NCI-H2029 treated with DMSO at 0.1 percent for 48 hours (cell line): ENCODE measurements around the gene ANKRD11.

Experiments used
- DNase-seq: peaks from one replicate; lab custom pipeline; 2025; lab: John Stamatoyannopoulos, UW

ANKRD11 gene

DNA sequence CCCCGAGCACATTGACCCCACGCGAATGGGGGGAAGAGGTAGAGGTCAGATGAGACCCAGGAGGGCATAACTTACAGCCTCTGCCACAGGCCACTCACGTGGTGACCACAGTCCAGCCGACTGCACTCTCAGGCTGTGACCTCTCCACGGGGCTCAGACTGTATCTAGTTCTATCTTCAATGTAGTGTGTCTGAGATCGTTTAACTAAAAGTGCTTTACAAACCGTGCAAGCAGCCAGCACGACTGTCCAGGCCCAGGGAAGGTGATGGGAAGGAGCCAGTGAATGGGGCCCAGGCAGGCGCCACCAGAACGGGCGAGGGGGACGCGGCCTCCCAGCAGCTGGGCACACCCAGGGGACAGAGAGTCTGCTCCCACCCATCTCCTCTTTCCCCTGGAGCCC, 108.6 kb downstream of the ANKRD11 start:
- no peak for DNase-seq

DNA sequence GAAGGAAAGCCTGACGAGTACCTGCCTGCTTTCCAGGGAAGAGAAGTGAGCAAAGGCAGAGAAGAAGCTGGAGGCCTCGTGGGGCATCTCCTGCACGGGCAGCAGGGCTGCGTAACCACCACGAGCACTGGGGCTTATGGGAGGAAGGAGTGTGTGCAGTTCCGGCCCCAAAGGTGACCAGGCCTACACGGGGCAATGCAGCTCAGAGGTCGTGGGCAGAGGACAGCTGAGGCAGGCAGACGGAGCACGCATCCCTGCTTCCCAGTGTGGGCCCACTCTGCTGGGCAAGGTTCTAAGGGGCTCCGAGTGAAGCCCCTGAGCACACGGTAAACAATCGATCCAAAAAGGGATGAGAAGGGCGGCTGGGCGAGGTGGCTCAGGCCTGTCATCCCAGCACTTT, 109.7 kb downstream of the ANKRD11 start:
- DNase-seq = no peak

DNA sequence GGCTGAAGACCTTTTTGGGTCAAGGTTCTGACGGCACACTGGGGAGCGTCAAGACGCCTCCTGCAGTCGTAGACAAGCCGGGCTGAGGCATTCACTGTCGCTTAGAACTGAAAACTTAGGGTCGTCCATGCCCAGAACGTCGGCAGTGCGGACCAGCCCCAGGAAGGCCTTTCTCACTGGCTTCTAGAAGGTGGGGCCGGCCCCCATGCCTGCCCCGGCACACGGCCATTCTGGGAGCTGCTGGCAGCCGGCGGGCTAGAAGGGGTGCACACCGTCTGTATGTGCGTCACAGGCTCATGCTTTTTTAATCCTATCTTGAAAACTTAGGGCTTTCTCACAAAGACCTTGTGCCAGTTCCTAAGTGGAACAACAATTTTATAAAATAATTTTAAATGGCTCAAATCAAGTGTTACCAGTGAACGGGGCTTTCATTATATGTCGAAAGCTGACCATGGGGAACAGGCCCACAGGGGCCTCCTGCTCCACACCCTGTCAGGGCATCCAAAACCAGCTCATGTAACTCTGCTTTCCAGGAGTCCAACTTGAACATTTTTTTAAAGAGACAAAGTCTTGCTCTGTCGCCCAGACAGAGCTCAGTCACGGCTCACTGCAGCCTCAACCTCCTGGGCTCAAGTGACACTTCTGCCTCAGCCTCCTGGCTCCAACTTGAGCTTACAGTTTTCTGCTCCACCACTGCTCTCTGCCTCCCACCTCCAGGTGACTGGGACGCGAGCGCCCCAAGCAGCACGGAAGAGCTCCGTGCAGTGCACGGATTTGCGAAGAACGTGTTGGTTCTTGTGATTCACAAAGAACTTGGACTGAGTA, 111.2 kb downstream of the ANKRD11 start:
- DNase-seq = no peak

DNA sequence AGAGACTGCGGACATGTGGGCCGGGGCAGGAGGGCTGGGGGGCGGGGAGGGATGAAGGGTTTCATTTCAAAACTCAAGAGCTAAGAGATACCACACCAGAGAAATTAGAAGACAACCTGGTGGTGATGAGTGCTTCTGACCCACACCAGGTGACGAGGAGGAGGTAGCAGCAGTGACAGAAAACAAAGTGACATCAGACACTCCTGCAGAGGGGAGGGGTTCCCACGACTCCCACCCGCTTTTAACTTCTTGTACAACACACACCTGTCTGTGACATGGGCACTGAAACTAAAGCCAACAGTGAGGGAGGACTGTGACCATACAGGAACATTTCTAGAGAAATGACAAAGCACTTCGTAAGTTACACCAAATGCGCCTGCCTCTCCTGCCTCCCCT, 112.9 kb downstream of the ANKRD11 start:
- no peak for DNase-seq

DNA sequence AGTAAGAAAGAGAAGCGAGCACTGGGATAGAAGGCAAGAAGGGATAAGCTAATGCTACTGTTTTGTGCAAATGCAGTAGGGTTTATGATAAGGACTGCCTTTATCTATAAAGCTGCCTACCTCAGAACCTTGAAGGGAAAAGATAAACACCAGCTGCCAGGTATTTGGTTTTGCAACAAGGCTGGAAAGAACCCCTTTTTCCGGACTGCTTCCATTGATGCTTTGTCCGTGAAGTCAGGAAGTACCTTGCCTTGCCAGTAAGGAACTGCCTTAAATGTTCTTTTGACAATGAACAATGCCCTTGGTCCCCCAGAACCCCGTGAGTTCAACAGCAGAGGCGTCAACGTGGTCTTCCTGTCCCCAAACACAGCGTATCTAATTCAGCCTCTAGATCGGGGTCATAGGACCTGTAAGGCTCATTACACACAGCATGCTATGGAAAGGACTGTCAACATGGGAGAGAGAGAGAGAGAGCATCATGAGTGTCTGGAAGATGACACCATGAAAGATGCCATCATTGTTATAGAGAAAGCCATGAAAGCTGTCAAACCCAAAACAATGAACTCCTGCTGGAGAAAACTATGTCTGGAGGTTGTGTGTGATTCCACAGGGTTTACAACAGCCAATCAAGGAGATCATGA, 113.4 kb downstream of the ANKRD11 start:
- no peak for DNase-seq

DNA sequence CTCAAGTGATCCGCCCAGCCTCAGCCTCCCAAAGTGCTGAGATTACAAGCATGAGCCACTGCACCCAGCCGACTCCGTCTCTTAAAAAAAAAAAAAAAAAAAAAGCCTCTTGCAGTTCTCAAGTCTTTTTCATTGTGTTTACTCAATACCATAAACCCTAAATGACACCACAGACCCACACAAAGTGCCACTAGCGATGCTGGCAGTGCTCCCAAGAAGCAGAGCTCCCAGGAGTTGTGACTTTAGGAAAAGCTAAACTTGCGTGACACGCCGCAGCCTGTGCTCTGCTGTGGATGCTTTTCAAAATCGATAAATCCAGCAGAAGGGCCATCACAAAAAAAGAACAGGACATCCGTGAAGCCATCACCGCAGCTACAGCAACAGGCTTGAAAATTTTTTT, 114.7 kb downstream of the ANKRD11 start:
- no peak for DNase-seq

DNA sequence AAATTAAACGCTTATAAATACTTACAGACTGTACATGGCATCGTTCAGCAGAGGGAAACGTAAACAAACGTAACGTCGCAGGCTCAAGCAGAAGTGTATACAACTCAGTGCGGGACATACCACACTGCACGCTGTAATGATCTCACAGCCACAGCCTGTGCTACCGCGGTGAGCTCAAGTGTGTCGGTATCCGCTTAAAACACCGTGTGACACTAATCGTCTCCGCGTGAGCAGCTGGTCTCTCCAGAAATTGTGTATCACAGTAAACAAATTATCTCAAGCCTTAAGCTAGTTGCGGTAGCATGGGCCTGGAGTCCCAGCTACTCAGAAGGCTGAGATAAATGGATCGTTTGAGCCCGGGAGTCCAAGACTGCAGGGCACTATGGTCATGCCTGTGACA, 115.3 kb downstream of the ANKRD11 start:
- DNase-seq = no peak

DNA sequence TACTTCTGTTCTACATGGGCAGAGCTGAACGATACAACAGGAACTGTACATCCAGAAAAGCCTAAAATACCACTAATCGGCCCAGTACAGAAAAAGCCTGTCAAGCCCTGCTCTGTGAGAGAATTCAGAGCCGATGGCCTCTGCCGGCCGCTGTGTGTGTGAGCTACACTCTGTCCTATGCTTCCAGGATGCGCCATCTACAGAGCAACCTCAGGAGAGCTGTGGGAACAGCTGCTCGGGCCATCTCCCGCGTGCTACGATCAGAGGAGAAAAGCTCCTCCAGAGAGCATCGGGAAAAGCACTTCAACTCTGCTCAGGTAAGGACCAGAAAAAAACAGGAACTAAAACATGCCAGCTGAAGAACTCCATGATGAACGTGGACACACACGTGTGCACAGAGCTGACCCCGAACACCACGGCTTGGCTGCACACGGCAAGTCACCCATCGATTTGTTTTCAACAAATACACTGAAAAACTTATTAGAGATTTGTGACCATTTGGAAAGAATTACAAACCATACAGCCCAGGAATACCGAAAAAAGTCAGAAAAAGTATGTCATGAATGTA, 115.9 kb downstream of the ANKRD11 start:
- DNase-seq = no peak

DNA sequence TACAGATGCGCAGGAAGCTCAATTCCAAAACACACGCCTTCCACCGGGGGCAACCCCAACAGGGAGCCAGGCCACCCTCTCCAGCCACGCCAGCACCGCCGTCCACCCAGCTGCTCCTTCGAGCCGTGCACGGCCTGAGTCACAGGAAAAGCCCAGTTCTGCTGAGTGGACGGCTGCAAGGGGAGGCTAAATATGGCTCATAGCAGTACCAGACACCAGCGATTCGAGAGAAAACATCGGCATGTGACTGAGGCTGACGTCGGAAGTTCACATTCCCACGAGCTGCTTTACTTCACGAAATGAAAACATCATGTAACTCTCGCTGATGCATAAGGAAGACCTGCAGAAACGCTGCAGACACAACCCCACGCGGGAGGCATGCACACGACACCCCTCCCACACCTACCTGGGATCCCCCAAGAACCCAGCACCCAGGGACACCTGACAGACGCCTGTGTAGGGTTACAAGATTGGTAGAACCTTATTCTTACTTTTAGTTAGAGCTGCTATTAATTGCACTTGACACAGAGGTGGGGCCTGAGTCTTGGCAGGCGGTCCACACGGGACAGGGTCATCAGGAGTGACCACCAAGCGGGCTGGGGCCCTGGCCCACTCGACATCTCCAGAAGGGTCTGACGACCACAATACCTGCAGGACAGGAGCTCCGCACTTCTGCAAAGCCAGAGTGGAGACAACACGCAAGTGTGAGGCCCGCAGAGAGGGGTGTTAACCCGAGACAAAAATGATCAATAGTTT, 116.8 kb downstream of the ANKRD11 start:
- DNase-seq = no peak

DNA sequence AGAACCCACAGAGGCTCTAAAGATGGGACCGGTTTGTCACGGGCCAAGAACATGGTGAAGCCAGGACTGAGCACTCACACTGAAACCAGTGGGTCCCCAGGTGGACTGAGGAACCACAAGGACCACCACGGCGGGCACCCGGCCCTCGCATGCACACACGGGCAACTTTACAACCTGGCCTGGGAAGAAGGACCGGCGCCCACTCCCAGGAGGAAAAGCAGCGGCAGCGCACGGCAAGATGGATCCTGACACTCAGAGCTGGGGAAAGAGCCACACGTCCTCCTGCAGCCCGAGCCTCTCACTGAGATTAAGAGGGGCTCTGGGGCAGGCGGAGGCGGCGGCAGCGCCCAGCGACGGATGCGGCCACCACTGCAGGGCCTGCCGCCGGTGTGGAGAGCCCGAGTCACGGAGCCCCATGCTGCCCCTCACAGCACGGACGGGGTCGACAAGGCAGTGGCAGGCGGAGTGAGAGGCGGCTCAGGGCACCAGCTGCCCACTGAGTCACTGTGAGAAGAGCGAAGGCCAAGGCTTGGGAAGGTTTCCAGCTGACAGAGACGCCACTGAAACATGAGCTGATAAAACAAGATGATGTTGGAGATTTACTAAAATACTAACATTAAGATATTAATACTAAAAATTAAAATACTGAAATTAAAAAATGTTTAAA, 118.3 kb downstream of the ANKRD11 start:
- no peak for DNase-seq

DNA sequence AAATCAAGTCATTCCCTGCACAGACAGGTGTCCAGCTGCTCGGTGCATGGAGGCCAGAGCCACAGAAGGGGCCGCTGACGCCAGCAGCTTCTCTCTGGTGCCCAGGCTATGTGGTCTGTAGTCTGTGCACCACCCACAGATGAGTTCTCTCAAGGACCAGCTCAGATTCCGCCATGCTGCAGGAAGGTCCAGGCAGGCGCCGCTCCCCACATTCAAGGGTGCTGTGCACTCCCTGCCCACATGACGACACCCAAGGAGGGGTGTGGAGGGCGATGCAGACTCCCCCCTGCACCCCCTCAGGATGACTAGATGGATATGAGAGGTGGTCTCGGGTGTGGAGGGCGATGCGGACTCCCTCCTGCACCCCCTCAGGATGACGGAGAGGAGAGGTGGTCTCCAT, 119.0 kb downstream of the ANKRD11 start:
- no peak for DNase-seq

DNA sequence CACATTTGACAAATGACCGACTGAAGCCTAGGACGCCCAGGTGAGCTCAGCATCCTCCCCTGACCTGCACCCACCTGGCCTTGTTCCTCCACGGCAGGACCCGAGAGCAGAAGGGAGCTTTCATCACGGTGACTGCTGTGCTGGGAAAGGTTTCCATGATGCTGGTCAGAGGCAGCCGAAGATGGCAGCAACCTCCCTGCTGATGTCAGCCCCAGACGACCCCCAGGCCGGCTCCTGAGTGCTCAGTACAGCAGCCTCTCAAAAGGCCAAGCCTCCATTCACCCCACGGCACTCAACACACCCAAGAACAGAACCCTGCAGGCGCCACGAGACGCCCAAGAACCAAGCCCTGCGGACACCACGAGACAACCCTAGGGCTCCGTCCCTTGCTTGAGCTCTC, 119.8 kb downstream of the ANKRD11 start:
- DNase-seq = no peak

DNA sequence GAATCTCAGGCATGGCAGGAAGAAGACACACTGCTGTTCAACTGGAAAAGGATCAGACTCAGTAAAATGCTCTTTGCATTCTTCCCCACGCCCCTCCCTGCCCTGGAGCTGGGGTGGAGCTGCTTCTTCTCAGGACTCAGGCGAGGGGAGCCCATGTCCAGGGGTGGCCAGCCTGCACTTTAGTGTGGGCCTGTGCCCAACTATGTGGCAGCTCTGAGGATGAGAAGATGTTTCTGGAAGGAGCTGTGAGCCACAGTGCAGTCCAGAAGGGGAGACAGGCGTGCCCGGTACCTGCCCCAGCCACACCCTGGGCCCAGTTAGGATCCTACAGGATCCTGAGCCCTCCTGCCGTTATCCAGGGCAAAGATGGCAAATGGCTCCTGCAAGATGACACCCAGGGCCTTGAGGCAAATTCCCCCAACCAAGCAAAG, 120.3 kb downstream of the ANKRD11 start:
- no peak for DNase-seq

DNA sequence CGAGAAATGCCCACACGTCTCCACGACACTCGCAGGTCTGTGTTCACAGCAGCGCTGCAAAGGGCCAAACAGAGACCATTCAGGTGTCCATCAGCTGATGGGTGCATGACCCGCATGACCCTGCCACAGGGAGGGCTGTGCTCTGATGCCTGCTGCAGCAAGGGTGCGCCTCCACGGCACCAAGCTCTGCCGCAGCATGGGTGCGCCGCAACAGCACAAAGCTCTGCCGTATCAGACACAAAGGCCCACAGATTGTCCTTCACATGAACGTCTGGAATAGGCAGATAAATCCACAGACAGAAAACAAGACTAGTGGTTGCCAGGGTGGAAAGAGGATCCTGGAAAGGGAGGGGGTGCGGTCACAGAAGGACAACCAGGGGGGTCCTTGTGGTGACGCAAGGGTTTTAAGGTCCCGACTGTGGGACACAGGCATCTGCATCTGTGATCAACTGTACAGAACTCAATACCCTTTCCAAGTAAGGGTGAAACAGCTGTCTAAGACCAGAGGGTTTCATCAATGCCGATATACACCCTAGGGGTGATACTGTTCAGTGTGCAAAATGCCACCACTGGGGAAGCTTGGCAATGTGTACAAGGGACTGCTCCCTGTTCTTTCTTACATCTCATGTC, 121.0 kb downstream of the ANKRD11 start:
- DNase-seq = no peak

DNA sequence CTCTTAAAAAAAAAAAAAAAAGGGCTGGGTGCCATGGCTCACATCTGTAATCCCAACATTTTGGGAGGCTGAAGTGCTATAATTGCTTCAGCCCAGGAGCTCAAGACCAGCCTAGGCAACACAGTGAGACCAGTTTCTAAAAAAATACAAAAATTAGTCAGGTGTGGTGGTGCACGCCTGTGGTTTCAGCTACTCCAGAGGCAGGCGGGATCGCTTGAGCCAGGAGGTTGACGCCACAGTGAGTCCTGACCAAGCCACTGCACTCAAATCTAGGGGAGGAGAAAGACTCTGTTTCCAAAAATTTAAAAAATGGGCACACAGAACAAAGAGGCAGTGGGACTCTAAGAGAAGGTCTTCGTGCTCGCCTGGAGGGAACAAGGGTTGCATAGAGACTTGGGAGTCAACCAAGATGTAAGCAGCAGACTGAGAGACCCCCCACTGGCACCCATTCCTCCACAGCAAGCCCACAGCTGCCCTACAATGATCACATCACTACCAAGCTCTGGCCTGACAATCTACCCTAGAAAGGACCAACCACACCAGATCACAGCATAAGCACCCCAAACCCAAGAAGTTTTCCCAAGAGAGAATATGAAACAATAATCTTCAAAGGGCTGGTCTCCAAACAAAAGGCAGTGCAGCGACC, 121.6 kb downstream of the ANKRD11 start:
- DNase-seq = no peak

DNA sequence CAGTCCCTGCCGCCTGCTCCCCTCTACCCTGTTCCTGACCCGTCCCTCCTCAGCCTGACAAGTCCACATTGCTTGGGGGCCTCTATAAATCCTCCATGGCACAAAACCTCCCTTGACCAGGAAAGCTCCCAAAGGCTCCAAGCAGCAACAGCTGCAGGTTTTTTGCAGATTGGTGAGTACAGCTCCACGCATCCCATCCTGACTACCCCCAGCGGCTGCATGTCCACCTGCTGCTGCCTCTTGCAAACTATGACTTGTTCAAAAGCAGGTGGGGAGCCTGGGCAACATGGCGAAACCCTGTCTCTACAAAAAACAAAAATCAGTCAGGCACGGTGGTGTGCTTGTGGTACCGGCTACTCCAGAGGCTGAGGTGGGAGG, 122.8 kb downstream of the ANKRD11 start:
- no peak for DNase-seq

DNA sequence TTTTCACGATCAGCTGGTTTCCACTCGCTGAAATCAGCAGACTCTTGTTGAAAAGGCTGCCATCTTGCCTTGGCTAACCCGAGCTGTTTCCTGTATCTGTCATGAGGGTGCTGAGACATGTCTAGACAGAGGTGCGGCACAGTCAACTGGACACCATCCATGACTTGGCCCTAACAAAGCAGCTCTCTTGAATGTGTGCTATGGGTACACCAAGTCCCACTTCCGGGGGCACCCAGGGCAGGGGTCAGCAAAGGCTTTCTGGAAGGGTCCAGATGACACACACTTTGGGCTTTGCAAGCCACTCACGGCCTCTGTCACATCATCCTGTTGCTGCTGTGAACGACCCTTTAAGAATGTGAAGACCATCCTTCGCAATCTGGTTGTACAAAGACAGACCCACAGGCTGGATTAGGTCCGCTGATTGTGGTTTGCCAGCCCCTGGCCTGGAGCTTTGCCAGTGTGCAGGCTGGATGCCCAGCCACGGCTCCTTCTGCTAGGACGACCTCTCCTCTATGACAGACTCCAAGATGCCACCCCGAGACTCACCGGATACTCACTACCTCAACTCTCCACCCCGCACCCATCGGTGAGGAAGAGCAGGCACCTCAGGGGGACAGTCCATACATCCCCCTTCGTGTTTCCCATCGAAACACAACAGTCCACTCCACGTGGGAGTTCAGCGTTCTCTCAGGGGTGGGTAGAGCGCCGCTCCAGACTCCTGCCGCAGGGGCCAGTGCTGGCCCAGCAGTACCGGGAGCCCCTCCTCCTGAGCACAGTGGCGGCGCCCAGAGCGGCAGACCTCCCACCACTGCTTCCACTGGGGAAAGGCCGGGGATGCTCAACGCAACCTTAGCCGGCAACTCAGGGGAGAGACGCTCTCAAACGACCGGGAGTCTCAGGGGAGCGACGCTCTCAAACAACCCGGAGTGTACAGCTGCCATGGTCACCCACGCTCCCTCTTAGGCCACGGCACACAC, 123.5 kb downstream of the ANKRD11 start:
- DNase-seq = no peak

DNA sequence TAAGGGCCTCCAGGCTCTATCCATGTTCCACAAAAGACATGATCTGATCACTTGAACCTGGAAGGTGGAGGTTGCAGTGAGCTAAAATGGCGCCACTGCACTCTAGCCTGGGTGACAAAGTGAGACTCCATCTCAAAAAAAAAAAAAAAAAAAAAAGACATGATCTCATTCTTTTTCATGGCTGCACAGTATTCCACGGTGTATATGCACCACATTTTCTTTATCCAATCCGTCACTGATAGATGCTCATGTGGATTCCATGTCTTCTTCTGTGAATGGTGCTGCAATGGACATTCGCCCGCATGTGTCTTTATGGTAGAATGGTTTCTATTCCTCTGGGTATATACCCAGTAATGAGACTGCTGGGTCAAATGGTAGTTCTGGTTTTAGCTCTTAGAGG, 124.4 kb downstream of the ANKRD11 start:
- DNase-seq = no peak

DNA sequence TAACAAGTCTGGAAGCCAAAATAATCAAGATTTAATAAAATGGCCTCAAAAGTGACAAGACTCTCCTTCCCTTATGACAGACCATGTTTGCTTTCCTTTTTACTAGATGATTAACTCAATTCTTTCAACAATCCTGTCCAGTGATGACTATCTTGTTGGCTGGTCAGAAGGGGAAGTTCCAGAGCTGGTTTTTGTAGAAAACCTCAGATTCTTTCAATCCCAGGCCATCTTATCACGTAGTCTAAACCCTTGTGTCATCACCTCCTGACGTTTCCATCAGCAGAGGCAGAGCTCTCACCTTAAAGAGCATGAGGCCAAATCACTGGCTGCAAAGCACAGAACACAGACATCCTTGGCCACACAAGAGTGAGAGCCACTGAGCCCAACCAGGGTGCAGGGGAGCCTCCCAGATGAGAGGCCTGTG, 125.3 kb downstream of the ANKRD11 start:
- DNase-seq = no peak

DNA sequence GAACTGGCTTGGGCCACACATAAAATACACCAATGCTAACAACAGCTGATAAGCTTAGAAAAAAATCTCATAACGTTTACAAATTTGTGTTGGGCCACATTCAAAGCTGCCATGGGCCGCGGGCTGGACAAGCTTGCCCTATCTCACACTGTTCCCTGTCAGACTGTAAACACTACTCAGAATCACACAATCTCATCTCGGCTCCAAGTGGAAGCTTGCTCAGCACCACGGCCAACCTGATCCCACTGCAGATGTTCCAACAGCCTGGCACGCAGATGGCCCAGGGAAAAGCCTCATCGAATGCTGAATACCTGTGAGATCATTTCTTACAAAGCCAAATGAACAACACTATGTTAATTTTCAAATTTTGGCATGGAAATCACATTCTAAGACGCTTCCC, 125.8 kb downstream of the ANKRD11 start:
- no peak for DNase-seq
